Measurements from ENCODE around the gene THY1. TPM values are rescaled to one million over a fixed set of nuclear protein-coding genes. Genes with fewer than 3 reads are reported as not detected.

THY1 gene
- total and polyA plus RNA-seq, 2 of the 8 experiments (the other 6 are each of a cell fraction or from before 2014, with no cell fraction given): 286 to 2,479 TPM

DNA sequence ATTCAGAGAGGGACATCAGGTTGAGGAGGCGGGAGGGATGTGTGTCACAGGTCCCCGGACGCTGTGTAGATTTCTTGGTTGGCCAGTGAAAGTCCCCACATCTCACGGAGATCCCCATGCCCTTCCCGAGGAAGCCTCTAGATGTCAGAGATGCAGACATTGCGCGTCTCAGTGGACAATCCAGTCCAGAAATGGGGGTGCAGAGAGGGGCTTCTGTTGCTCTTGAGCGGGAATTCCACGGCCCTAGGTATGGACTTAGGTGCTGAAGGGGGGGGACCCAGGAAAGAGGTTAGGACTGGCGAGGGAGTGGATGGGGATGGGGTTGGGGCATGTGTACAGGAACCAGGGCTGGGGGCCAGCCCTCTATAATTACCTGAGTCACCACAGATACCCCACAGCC is 7.0 kb downstream of the THY1 start (continued):
- TF ChIP-seq, protein P1, sequence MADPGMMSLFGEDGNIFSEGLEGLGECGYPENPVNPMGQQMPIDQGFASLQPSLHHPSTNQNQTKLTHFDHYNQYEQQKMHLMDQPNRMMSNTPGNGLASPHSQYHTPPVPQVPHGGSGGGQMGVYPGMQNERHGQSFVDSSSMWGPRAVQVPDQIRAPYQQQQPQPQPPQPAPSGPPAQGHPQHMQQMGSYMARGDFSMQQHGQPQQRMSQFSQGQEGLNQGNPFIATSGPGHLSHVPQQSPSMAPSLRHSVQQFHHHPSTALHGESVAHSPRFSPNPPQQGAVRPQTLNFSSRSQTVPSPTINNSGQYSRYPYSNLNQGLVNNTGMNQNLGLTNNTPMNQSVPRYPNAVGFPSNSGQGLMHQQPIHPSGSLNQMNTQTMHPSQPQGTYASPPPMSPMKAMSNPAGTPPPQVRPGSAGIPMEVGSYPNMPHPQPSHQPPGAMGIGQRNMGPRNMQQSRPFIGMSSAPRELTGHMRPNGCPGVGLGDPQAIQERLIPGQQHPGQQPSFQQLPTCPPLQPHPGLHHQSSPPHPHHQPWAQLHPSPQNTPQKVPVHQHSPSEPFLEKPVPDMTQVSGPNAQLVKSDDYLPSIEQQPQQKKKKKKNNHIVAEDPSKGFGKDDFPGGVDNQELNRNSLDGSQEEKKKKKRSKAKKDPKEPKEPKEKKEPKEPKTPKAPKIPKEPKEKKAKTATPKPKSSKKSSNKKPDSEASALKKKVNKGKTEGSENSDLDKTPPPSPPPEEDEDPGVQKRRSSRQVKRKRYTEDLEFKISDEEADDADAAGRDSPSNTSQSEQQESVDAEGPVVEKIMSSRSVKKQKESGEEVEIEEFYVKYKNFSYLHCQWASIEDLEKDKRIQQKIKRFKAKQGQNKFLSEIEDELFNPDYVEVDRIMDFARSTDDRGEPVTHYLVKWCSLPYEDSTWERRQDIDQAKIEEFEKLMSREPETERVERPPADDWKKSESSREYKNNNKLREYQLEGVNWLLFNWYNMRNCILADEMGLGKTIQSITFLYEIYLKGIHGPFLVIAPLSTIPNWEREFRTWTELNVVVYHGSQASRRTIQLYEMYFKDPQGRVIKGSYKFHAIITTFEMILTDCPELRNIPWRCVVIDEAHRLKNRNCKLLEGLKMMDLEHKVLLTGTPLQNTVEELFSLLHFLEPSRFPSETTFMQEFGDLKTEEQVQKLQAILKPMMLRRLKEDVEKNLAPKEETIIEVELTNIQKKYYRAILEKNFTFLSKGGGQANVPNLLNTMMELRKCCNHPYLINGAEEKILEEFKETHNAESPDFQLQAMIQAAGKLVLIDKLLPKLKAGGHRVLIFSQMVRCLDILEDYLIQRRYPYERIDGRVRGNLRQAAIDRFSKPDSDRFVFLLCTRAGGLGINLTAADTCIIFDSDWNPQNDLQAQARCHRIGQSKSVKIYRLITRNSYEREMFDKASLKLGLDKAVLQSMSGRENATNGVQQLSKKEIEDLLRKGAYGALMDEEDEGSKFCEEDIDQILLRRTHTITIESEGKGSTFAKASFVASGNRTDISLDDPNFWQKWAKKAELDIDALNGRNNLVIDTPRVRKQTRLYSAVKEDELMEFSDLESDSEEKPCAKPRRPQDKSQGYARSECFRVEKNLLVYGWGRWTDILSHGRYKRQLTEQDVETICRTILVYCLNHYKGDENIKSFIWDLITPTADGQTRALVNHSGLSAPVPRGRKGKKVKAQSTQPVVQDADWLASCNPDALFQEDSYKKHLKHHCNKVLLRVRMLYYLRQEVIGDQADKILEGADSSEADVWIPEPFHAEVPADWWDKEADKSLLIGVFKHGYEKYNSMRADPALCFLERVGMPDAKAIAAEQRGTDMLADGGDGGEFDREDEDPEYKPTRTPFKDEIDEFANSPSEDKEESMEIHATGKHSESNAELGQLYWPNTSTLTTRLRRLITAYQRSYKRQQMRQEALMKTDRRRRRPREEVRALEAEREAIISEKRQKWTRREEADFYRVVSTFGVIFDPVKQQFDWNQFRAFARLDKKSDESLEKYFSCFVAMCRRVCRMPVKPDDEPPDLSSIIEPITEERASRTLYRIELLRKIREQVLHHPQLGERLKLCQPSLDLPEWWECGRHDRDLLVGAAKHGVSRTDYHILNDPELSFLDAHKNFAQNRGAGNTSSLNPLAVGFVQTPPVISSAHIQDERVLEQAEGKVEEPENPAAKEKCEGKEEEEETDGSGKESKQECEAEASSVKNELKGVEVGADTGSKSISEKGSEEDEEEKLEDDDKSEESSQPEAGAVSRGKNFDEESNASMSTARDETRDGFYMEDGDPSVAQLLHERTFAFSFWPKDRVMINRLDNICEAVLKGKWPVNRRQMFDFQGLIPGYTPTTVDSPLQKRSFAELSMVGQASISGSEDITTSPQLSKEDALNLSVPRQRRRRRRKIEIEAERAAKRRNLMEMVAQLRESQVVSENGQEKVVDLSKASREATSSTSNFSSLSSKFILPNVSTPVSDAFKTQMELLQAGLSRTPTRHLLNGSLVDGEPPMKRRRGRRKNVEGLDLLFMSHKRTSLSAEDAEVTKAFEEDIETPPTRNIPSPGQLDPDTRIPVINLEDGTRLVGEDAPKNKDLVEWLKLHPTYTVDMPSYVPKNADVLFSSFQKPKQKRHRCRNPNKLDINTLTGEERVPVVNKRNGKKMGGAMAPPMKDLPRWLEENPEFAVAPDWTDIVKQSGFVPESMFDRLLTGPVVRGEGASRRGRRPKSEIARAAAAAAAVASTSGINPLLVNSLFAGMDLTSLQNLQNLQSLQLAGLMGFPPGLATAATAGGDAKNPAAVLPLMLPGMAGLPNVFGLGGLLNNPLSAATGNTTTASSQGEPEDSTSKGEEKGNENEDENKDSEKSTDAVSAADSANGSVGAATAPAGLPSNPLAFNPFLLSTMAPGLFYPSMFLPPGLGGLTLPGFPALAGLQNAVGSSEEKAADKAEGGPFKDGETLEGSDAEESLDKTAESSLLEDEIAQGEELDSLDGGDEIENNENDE (IDR thresholded peaks at IDR 0.05; ENCODE audit: insufficient replicate concordance, low read length): no peak
- TF ChIP-seq BACH1 (IDR thresholded peaks at IDR 0.05; ENCODE audit: low read length) (no peak), JUN (IDR thresholded peaks at IDR 0.05; ENCODE audit: low read depth, low read length) (no peak), SRF (IDR thresholded peaks at IDR 0.05; ENCODE audit: low read depth, low read length) (no peak)
- TF ChIP-seq, protein P2, sequence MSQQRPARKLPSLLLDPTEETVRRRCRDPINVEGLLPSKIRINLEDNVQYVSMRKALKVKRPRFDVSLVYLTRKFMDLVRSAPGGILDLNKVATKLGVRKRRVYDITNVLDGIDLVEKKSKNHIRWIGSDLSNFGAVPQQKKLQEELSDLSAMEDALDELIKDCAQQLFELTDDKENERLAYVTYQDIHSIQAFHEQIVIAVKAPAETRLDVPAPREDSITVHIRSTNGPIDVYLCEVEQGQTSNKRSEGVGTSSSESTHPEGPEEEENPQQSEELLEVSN (IDR thresholded peaks at IDR 0.05): no peak
